Measurements from ENCODE around the gene GSTO1.

GRCh38 chr10:104316321-104317099, 61.8 kb downstream of the GSTO1 start:
- TF ChIP-seq CTCF (conservative IDR thresholded peaks at IDR 0.05 in 1 of 2, IDR thresholded peaks at IDR 0.05 in 1 of 2; ENCODE audit: low read depth in 1 of 2, low read length in 2 of 2) (no peak), EZH2 (IDR thresholded peaks at IDR 0.05; ENCODE audit: low read length, missing control alignments) (no peak)
